OCI-LY1 (cell line): Measurements from ENCODE around the gene NSL1.

Source experiments
- EZH2 ChIP-seq: fragments of 200-600 bp; sonication (generic), shearing (Covaris generic); IDR thresholded peaks from 2 replicates; pipeline ENCODE4 v1.8.0; 2017; ENCODE audit warnings: borderline replicate concordance, mixed run types, mild to moderate bottlenecking, antibody characterized with exemption, low read length, moderate library complexity, mixed read lengths
- TF ChIP-seq, protein P1 (sequence below): fragments of 200-600 bp; sonication (generic), shearing (Covaris generic); IDR thresholded peaks from 2 replicates; pipeline ENCODE4 v1.5.1; 2017; ENCODE audit warnings: mild to moderate bottlenecking, antibody characterized with exemption, low read length, moderate library complexity, mixed read lengths

DNA sequence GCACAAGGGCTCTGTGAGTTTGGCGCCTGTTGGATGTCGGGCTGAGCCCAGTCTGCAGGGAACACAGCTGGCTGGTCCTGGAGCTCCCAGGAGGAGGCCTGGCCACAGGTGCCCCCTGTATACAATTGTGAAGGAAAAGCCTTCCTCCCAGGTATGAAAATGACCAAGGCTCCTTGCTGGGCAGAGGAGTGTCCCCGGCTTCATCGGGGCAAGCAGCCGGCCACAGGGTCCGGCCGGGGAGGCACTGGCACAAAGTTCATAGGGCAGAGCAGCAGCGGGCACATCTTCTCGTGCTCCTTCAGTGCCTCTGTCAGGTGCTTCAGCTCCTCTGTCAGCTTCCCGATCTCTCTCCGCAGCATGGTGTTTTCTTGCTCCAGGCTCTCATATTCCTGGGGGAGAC, 105.0 kb downstream of the NSL1 start:
- TF ChIP-seq, protein P1, sequence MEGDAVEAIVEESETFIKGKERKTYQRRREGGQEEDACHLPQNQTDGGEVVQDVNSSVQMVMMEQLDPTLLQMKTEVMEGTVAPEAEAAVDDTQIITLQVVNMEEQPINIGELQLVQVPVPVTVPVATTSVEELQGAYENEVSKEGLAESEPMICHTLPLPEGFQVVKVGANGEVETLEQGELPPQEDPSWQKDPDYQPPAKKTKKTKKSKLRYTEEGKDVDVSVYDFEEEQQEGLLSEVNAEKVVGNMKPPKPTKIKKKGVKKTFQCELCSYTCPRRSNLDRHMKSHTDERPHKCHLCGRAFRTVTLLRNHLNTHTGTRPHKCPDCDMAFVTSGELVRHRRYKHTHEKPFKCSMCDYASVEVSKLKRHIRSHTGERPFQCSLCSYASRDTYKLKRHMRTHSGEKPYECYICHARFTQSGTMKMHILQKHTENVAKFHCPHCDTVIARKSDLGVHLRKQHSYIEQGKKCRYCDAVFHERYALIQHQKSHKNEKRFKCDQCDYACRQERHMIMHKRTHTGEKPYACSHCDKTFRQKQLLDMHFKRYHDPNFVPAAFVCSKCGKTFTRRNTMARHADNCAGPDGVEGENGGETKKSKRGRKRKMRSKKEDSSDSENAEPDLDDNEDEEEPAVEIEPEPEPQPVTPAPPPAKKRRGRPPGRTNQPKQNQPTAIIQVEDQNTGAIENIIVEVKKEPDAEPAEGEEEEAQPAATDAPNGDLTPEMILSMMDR = no peak
- no peak for TF ChIP-seq EZH2
